ENCODE data around the gene MYO9B. TPM values are rescaled to one million over a fixed set of nuclear protein-coding genes. Genes with fewer than 3 reads are reported as not detected.

Gene MYO9B
- total RNA-seq, 1 experiment from 2014 or later: 85.4 TPM

- no peak for TF ChIP-seq EZH2 (IDR thresholded peaks at IDR 0.05; ENCODE audit: borderline replicate concordance, low read depth, low read length, poor library complexity, severe bottlenecking)
- TF ChIP-seq CTCF (conservative IDR thresholded peaks at IDR 0.05; ENCODE audit: low read depth, low read length): no peak
- no peaks in the 10 kb centered on the region for H3K36me3 ChIP-seq (ENCODE audit: insufficient read depth, low read length, poor library complexity, severe bottlenecking)
- CTCF ChIA-PET: no interaction called here
- H3K4me1 ChIP-seq (ENCODE audit: insufficient read depth, low read length, poor library complexity, severe bottlenecking): peaks cover 4% of the 10 kb centered on the region
- DNase-seq (ENCODE audit: low spot score): no peak
- POLR2A ChIA-PET (ENCODE audit: low non-redundant PET): no interaction called here
- no peak overlapping the region for H3K4me3 ChIP-seq (ENCODE audit: low read depth, low read length, poor library complexity, severe bottlenecking)
- H3K27me3 ChIP-seq (replicated peaks; ENCODE audit: insufficient read depth, low read depth, low read length, poor library complexity): no peaks in the 10 kb centered on the region
- intact Hi-C loops (cut with micrococcal nuclease; ENCODE audit: unreplicated experiment): no loop called here
- peak overlapping the region; percentile 31 for H3K27ac ChIP-seq (ENCODE audit: low read depth, low read length, poor library complexity, severe bottlenecking)
- no TSS peak for BruUV-seq (replicated peaks)
- no peaks in the 10 kb centered on the region for H3K9me3 ChIP-seq (ENCODE audit: low read depth, low read length, poor library complexity, severe bottlenecking)
Measured at GRCh38 chr19:17081672-17082630, 6.4 kb downstream of the MYO9B start.

GRCh38 chr19:17086120-17086519 lies 10.5 kb downstream of the MYO9B start:
- DNase-seq (ENCODE audit: low spot score): no peak
- H3K27ac ChIP-seq (ENCODE audit: low read depth, low read length, poor library complexity, severe bottlenecking): no peak overlapping the region
- ChIA-PET POLR2A (ENCODE audit: low non-redundant PET) (no interaction called here), CTCF (no interaction called here)
- H3K9me3 ChIP-seq (ENCODE audit: low read depth, low read length, poor library complexity, severe bottlenecking): no peaks in the 10 kb centered on the region
- no TSS peak for BruUV-seq (replicated peaks)
- no peaks in the 10 kb centered on the region for H3K27me3 ChIP-seq (replicated peaks; ENCODE audit: insufficient read depth, low read depth, low read length, poor library complexity)
- TF ChIP-seq CTCF (conservative IDR thresholded peaks at IDR 0.05; ENCODE audit: low read depth, low read length): no peak
- TF ChIP-seq EZH2 (IDR thresholded peaks at IDR 0.05; ENCODE audit: borderline replicate concordance, low read depth, low read length, poor library complexity, severe bottlenecking): no peak
- intact Hi-C loops (cut with micrococcal nuclease; ENCODE audit: unreplicated experiment): no loop called here
- no peak overlapping the region for H3K4me3 ChIP-seq (ENCODE audit: low read depth, low read length, poor library complexity, severe bottlenecking)
- H3K36me3 ChIP-seq (ENCODE audit: insufficient read depth, low read length, poor library complexity, severe bottlenecking): peaks cover 3% of the 10 kb centered on the region
- no peaks in the 10 kb centered on the region for H3K4me1 ChIP-seq (ENCODE audit: insufficient read depth, low read length, poor library complexity, severe bottlenecking)

- BruUV-seq (replicated peaks): no TSS peak
- Histone ChIP-seq H3K4me3 (ENCODE audit: low read depth, low read length, poor library complexity, severe bottlenecking) (no peak overlapping the region), H3K9me3 (ENCODE audit: low read depth, low read length, poor library complexity, severe bottlenecking) (no peaks in the 10 kb centered on the region), H3K27ac (ENCODE audit: low read depth, low read length, poor library complexity, severe bottlenecking) (no peak overlapping the region), H3K4me1 (ENCODE audit: insufficient read depth, low read length, poor library complexity, severe bottlenecking) (no peaks in the 10 kb centered on the region), H3K36me3 (ENCODE audit: insufficient read depth, low read length, poor library complexity, severe bottlenecking) (peaks cover 3% of the 10 kb centered on the region), H3K27me3 (replicated peaks; ENCODE audit: insufficient read depth, low read depth, low read length, poor library complexity) (no peaks in the 10 kb centered on the region)
- TF ChIP-seq CTCF (conservative IDR thresholded peaks at IDR 0.05; ENCODE audit: low read depth, low read length) (no peak), EZH2 (IDR thresholded peaks at IDR 0.05; ENCODE audit: borderline replicate concordance, low read depth, low read length, poor library complexity, severe bottlenecking) (no peak)
- CTCF ChIA-PET: no interaction called here
- DNase-seq (ENCODE audit: low spot score): no peak
- POLR2A ChIA-PET (ENCODE audit: low non-redundant PET): no interaction called here
- intact Hi-C loops (cut with micrococcal nuclease; ENCODE audit: unreplicated experiment): no loop called here
Measured at GRCh38 chr19:17086834-17087233, 11.3 kb downstream of the MYO9B start.

All from A673 (cell line).